DND-41 (cell line): Measurements from ENCODE around the gene TNFRSF8.
"Not testable (repeated sequence)": the region's sequence is repeated elsewhere in the genome, so short reads cannot be mapped to it uniquely, and the experiment has no call there.

ENCODE experiments used
- EZH2 ChIP-seq: IDR thresholded peaks from 3 replicates; pipeline ENCODE4 v1.6.1; 2012; ENCODE audit warnings: borderline replicate concordance, low read depth, mild to moderate bottlenecking, moderate library complexity, low read length, inconsistent platforms; ENCODE audit not compliant: severe bottlenecking
- TF ChIP-seq, protein P1 (sequence below): IDR thresholded peaks from 2 replicates; pipeline ENCODE4 v1.5.1; 2012; ENCODE audit warnings: borderline replicate concordance, low read length, moderate library complexity, mild to moderate bottlenecking; ENCODE audit not compliant: poor library complexity, severe bottlenecking; ENCODE audit errors: extremely low read depth

DNA sequence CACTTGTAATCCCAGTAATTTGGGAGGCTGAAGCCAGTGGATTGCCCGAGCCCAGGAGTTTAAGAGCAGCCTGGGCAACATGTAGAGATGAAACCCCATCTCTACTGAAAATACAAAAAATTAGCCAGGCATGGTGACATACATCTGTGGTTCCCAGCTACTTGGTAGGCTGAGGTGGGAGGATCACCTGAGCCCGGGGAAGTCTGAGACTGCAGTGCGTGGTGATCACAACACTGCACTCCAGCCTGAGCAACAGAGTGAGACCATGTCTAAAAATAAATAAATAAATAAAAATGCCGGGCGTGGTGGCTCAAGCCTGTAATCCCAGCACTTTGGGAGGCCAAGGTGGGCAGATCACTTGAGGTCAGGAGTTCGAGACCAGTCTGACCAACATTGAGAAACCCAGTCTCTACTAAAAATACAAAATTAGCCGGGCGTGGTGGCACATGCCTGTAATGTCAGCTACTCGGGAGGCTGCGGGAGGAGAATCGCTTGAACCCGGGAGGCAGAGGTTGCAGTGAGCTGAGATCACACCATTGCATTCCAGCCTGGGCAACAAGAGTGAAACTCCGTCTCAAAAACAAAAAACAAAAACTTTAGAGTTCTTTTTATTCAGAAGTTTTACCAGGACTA is 23.2 kb upstream of the TNFRSF8 start:
- TF ChIP-seq, protein P1, sequence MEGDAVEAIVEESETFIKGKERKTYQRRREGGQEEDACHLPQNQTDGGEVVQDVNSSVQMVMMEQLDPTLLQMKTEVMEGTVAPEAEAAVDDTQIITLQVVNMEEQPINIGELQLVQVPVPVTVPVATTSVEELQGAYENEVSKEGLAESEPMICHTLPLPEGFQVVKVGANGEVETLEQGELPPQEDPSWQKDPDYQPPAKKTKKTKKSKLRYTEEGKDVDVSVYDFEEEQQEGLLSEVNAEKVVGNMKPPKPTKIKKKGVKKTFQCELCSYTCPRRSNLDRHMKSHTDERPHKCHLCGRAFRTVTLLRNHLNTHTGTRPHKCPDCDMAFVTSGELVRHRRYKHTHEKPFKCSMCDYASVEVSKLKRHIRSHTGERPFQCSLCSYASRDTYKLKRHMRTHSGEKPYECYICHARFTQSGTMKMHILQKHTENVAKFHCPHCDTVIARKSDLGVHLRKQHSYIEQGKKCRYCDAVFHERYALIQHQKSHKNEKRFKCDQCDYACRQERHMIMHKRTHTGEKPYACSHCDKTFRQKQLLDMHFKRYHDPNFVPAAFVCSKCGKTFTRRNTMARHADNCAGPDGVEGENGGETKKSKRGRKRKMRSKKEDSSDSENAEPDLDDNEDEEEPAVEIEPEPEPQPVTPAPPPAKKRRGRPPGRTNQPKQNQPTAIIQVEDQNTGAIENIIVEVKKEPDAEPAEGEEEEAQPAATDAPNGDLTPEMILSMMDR = not testable (repeated sequence)
- TF ChIP-seq EZH2 = not testable (repeated sequence)
